ENCODE results near the gene OR52E2. TPM values are rescaled to one million over a fixed set of nuclear protein-coding genes. Genes with fewer than 3 reads are reported as not detected.

Gene OR52E2
- total and polyA plus RNA-seq, 12 donors = not detected

GRCh38 chr11:5042091-5042490 is 17.3 kb downstream of the OR52E2 start:
- 41 to 83% methylated on average over 3 of the region's 3 CpGs for WGBS, 2 donors
- TF ChIP-seq CTCF (IDR thresholded peaks at IDR 0.05) = no peak
- H3K27ac ChIP-seq = no peak overlapping the region

GRCh38 chr11:5040876-5041275 is 18.6 kb downstream of the OR52E2 start:
- Histone ChIP-seq H3K27ac (no peak overlapping the region), H3K9me3 (no peaks in the 10 kb centered on the region), H3K36me3 (no peaks in the 10 kb centered on the region), H3K27me3 (no peaks in the 10 kb centered on the region), H3K4me3 (no peak overlapping the region), H3K4me1 (no peaks in the 10 kb centered on the region)
- WGBS, 2 donors = 53 to 73% methylated on average over 4 of the region's 4 CpGs
- DNase-seq (no peak), ATAC-seq (no peak)
- TF ChIP-seq CTCF (IDR thresholded peaks at IDR 0.05) = no peak
- intact Hi-C loops (cut with DNase I) = no loop called here

More at GRCh38 chr11:5042091-5042490, 17.3 kb downstream of the OR52E2 start:
- intact Hi-C loops (cut with DNase I) = no loop called here
- Histone ChIP-seq H3K4me1 (no peaks in the 10 kb centered on the region), H3K27me3 (no peaks in the 10 kb centered on the region), H3K36me3 (no peaks in the 10 kb centered on the region), H3K9me3 (no peaks in the 10 kb centered on the region), H3K4me3 (no peak overlapping the region)
- no peak for ATAC-seq
- DNase-seq = no peak

GRCh38 chr11:5038341-5038740 is 21.1 kb downstream of the OR52E2 start:
- no peaks in the 10 kb centered on the region for H3K4me1 ChIP-seq
- no peaks in the 10 kb centered on the region for H3K27me3 ChIP-seq
- no peak overlapping the region for H3K27ac ChIP-seq
- WGBS, 2 donors = 94 to 95% methylated on average over 1 of the region's 1 CpG
- no peaks in the 10 kb centered on the region for H3K36me3 ChIP-seq
- DNase-seq (no peak), ATAC-seq (no peak)
- intact Hi-C loops (cut with DNase I) = no loop called here
- no peak for TF ChIP-seq CTCF (IDR thresholded peaks at IDR 0.05)
- no peaks in the 10 kb centered on the region for H3K9me3 ChIP-seq
- no peak overlapping the region for H3K4me3 ChIP-seq

- TF ChIP-seq CTCF (IDR thresholded peaks at IDR 0.05) = no peak
- no peaks in the 10 kb centered on the region for H3K4me1 ChIP-seq
- no peaks in the 10 kb centered on the region for H3K36me3 ChIP-seq
- H3K27ac ChIP-seq = no peak overlapping the region
- ATAC-seq (no peak), DNase-seq (no peak)
- 41 to 67% methylated on average over 2 of the region's 2 CpGs for WGBS, 2 donors
- intact Hi-C loops (cut with DNase I) = no loop called here
- no peaks in the 10 kb centered on the region for H3K27me3 ChIP-seq
- H3K4me3 ChIP-seq = no peak overlapping the region
- H3K9me3 ChIP-seq = no peaks in the 10 kb centered on the region
Measured at GRCh38 chr11:5037926-5038325, 21.5 kb downstream of the OR52E2 start.

Measured in heart right ventricle (tissue), 16 donors.